ENCODE data around the gene TSSK2.

Gene TSSK2

DNA sequence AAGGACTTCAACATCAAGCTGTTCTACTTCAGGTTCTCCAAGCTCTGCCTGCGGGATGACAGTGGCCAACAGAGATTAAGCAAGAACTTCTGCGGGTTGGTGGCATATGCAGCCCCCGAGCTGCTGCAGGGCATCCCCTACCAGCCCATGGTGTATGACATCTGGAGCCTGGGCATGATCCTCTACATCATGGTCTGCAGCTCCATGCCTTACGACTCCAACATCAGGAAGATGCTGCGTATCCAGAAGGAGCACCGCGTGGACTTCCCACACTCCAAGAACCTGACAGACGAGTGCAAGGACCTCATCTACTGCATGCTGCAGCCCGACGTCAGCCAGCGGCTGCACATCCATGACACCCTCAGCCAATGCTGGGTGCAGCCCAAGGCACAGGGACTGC, 6.1 kb upstream of the TSSK2 start:
- DNase-seq (ENCODE audit: low read depth in 2 of 2): no peak

DNA sequence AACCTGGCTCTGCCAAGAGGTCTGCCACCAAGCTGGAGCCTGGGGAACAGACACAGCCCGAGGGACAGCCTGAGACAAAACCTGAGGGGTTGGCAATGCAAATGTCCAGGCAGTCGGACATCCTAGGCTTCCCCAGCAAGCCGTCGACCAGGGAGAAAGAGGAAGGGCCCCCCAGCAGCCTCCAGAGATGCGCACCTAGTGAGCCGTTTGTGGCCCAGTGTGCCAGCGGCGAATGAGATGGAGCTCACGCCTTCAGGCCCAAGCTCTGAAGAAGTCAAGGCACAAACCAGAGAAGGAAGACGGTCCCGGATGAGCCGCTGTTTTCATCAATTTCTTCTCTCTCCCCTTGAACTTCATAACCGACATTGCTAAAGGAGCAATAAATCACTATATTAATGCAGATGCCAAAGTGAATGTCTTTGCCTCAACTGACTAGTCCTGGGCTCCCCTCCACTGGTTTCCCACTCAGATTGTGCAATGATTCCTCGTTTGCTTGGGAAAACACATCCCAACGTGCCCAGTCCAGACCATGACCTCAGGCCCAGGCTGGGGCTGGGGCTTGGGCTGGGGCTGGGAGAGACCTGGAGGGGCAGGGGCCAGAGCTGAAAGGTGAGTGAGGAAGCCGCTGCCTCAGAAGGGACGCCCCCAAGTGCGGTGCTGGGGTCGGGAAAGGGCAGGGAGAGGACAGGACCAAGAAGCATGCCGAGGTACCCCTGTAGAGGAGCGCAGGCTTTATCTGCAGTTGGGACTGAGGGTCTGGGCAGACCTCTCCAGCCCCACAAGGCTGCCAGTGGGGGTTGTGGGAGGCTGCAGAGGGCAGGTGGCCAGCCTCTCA, 5.4 kb upstream of the TSSK2 start:
- DNase-seq (ENCODE audit: low read depth in 2 of 2): no peak

DNA sequence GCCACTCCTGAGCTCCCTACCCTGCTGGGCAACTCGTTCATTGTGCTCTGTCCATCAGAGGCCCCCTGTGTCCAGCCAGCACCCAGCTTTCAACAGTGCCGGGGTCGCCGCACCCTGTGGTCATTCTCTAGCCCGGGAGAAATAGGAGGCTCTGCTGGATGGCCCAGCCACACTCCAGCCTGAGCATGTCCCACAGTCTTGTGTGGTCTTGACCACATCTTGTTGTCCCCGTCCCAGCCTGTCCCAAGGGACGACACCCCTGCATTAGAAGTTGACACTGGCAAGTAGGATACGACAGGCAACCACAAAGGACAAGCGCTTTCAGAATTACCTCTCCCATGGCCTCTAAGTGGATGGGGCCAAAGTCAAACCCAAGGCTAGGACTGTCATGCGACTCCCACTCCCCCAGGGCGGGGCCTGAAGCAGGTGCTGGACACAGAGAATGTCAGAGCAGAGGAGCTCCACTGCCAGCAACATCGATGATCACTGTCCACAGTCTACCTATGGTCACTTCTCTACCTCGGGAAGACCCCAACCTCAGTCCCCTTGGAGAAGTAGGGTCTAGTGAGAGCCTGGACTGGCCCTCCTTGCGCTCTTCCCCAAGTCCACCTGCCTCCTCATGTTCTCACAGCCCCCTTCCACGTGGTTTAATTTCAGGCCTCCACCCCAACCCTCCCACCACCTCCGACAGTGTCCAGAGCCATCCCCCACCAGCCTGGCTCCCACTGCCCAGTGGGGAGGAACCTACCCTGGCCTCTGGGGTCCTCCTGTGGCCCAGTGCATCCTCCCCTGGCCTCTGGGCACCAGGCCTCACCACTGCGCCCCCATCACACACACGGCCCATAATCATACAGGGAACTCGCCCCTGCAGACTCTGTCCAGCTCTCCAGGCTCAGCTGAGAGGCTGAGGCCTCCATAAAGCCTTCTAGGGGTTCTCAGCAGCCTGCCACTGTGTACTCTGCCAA, 4.5 kb upstream of the TSSK2 start:
- DNase-seq (ENCODE audit: low read depth in 2 of 2): no peak

DNA sequence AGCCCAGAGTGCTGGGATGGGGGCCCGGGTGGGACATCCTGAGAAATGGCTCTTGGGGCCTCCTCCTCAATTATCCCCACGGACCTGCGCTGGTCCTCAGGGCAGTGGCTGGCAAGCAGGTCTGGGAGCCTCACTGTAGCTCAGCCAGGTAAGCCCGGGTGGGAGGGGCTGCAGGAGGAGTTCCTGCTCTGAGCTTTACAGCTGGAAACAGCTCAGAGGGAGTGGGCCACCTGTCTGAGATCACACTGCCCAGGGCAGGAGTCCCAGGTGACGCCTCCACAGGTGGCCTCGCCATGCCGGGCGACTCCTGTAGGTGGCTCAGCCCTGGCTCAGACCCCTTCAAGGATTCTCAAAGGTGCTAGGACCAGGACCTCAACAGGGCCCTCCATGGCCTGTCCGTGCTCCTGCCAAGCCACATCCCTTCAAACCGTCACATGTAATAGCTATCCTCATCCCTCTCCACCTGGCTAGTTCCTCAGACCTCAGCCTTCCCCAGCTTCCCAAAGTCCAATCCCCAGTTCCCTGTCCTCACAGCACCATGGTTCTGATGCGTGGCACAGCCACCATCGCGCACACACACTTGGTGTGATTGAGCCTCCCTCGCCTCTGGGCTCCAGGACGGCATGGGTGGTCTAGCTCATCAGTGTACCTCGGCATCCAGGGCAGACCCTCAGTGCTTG, 3.6 kb upstream of the TSSK2 start:
- DNase-seq (ENCODE audit: low read depth in 2 of 2): no peak

DNA sequence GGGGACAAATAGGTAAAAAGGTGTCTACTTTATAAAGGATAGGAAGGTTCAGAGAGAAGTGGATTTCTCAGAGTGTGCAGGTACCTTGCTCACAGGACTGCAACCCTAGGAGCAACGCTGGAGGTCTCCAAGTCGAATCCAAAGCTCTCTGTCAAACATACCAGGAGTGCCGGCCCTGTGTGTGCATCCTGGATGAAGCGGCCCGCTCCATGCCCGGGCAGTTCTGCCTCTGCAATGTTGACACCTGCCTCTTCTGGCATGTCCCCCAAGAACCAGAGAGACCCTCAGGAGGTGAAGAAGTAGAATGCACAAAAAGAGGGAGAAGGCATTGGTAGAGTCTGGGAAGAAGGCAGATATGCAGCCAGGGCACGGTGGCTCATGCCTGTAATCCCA, 3.1 kb upstream of the TSSK2 start:
- no peak for DNase-seq (ENCODE audit: low read depth in 2 of 2)

DNA sequence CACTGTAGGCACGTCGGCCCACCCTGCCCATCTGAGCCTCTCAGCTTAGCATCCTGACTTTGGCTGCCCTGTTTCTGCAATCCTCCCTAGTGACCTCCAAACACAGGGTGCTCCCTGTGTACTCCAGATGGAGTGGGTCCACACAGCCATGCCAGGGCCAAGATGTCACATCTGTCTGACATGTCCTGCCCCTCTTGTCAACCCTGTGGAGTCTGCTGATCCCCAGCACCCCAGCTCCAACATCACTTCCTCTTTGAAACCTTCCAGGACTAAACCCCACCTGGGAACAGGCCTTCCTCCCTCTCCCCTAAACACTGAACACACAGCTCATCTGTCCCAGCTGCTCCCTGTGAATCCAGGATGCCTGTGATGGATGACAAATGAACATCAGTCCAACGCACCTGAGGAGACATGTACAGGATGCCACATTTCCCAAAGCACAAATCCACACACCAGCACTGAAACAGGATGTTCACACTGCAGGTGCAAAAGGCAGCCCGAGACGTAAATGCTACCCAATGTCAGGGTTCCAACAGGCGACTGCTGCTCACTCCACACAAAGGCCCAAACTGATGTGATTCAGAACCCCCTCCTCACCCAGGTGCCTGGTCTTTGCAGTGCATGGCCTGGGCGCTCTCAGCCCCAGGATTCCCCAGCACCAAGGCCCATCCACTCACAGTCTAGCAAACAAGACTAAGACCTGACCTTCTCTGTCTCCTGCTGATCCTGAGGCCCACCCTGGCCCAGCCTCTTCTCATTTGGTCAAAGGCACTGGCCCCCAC, 2.0 kb upstream of the TSSK2 start:
- no peak for DNase-seq (ENCODE audit: low read depth in 2 of 2)

DNA sequence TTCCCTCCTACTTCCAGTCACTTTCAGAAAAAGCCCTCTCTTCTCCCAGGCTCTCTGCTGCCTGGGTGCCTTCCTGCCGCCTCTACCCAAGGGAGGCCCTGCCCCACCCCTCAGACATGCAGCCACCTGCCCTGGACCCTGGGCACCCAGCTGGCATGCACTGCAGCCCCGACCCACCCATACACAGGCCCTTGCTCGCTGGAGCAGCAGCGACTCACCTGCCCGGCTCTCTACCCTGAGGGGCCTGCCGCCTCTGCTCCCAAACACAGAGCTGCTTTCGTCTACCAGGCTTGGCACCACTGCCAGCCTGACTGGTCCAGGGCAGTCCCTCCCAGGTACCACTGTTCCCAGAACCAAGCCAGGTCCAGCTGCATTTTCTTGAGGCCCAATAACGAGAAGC, 1.2 kb upstream of the TSSK2 start:
- no peak for DNase-seq (ENCODE audit: low read depth in 2 of 2)

DNA sequence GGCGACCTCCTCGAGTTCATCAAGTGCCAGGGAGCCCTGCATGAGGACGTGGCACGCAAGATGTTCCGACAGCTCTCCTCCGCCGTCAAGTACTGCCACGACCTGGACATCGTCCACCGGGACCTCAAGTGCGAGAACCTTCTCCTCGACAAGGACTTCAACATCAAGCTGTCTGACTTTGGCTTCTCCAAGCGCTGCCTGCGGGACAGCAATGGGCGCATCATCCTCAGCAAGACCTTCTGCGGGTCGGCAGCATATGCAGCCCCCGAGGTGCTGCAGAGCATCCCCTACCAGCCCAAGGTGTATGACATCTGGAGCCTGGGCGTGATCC, 542 bp downstream of the TSSK2 start:
- DNase-seq (ENCODE audit: low read depth in 2 of 2): no peak

DNA sequence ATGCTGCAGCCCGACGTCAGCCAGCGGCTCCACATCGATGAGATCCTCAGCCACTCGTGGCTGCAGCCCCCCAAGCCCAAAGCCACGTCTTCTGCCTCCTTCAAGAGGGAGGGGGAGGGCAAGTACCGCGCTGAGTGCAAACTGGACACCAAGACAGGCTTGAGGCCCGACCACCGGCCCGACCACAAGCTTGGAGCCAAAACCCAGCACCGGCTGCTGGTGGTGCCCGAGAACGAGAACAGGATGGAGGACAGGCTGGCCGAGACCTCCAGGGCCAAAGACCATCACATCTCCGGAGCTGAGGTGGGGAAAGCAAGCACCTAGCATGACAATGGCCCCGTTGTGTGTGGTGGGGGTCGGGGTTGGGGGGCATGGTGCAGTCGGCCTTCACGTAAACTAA, 1.0 kb downstream of the TSSK2 start:
- no peak for DNase-seq (ENCODE audit: low read depth in 2 of 2)

DNA sequence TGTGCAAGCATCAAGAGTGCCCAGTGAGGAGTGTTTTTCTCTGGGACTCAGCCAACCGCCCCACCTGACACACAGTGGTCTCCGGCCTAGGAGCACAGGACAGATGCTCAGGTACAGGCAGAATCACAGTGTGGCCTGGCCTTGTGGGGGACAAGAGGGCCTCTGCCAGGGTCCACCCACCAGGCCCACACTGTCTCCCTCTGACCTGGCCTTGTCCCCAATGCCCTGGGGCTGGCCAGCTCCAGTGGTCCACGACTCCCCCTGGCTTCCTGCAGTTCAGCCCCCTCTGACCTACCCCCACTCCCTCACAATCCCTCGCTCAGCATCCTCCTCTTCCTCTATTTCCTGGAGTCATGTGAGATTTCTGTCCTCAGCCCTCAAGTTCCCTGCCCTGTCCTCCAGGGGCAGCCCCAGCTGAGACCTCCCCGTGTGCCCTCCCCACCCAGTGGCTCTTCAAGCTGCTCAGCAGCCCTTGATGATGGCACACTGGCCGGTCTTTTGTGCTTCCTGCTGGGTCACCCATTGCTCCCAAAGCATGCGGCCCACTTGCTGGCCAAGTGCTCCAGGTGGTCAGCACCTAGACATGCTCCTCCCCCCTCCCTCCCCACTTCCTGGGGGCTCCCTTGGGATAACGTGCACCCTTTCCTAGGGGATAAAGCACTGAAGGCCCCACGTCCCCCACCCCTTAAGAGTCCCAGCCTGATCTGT, 1.7 kb downstream of the TSSK2 start:
- no peak for DNase-seq (ENCODE audit: low read depth in 2 of 2)

DNA sequence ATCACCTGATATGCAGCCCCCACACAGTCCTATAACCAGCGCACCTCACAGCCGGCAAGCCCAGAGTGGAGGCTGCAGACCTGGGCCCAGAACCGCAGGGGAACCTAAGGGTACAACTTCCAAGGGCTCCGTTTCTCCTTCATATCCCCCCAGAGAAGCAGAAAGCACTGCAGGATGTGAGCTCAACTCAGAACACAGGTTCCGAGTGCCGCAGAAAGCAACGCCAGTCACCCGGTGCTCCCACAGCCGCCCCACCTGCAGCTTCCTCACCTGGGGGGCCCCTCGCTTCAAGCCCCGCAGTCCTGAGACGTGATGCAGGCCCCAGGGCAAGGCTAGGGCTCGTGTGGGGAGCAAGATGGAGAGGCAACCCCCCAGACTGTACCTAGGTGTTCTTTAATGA, 2.5 kb downstream of the TSSK2 start:
- no peak for DNase-seq (ENCODE audit: low read depth in 2 of 2)

DNA sequence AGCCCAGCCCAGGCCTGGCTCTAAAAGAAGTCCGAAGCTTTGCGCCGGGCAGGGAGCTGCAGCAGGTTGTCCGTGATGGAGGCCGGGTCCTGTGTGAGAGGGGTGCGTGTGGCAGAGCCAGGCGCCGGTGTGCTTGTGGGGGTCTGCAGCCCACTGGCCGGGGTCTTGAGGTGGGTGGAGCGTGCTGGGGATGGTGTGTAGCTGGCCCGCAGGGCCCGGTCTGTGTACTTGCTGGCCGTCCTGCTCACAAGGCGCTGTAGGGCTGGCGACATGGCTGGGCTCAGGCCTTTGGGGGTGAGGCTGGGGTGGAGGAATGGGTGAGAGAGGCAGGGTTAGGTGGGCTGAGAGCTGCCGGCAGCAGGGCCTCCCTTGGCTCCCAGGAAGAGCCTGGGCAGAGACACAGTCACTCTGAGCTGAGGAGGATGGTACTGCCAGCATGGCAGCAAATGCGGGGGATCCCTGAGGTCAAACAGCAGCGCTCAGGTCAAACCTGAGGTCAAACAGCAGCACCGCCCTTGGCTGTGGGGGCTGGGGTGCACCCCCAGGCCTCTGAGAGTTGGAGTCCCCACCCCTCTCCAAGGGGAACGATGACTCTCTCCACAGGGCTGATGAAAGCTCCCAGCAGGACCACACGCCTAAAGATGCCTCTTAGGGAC, 3.2 kb downstream of the TSSK2 start:
- no peak for DNase-seq (ENCODE audit: low read depth in 2 of 2)

DNA sequence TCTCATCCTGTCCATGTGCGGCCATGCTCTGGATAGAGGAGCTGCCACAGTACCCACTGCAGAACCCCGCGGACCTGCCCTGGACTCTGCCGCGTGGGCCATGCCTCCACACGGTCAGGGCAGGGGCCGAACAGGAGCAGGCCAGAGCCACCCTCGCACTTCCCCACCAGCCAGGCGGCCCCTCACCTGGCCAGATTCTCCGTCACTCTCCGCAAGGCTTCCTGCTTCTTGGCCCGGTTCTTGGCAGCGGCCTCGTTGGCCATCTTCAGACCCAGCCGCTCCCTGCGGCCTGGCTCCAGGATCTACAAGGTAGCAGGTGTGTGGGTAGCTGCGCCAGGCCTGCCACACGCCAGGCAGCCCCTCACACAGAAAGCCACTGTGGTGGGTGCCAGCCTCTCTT, 3.8 kb downstream of the TSSK2 start:
- DNase-seq (ENCODE audit: low read depth in 2 of 2): no peak

DNA sequence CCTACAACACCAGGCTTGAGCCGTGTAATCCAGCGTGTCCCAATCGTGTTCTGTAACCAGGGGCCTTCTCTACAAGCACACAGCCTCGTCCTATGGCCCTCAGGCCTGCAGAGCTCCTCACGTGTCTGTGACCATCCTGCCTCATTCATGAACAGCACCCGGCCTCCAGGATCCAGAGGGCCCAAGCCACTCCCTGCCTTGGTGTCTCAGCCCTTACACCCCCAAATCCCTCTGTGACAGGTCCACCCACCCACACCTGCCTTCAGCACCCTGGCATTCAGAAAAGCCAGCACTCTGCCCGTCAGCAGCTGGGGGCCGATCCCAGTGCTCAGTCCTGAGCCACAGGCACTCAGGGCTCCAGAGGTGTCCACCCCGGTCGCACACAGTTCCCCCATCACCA, 5.8 kb downstream of the TSSK2 start:
- no peak for DNase-seq (ENCODE audit: low read depth in 2 of 2)

DNA sequence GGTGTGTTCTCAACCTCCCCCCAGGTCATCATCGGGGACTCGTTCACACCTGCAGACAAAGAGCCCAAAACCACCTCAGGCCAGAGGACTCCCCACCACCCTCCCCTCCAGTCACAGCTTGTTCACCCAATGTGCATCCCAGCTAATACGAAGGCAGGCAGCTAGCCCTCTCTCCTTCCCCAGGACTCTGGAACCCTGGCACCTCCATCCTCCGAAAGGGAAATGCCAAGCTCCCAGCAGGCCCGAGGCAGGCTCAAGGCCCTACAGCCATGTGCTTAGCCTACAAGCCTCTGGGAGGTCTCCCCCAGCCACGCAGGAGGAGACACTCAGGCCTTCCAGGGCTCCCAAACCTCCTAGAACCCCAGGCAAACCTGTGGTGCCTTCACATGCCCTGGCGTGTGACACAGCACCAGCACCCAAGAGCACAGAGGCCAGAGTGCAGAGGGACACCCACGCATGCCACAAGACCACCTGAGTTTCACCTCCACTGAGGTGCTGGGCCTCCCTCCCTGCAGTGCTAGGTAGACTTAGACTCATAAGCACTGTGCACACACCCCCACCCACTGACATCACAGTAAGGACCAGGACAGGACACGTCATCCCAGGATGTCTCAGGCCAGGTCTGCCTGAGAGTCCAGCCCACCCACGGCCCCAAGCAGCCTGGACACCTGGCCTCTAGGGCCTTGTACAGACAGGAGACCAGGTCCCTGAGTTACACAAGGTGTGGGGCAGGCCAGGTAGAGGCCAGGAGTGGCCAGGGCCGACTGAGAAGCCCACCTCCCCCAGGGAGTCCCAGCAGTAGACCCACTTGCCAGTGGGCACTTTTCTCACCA, 6.5 kb downstream of the TSSK2 start:
- DNase-seq (ENCODE audit: low read depth in 2 of 2): no peak

DNA sequence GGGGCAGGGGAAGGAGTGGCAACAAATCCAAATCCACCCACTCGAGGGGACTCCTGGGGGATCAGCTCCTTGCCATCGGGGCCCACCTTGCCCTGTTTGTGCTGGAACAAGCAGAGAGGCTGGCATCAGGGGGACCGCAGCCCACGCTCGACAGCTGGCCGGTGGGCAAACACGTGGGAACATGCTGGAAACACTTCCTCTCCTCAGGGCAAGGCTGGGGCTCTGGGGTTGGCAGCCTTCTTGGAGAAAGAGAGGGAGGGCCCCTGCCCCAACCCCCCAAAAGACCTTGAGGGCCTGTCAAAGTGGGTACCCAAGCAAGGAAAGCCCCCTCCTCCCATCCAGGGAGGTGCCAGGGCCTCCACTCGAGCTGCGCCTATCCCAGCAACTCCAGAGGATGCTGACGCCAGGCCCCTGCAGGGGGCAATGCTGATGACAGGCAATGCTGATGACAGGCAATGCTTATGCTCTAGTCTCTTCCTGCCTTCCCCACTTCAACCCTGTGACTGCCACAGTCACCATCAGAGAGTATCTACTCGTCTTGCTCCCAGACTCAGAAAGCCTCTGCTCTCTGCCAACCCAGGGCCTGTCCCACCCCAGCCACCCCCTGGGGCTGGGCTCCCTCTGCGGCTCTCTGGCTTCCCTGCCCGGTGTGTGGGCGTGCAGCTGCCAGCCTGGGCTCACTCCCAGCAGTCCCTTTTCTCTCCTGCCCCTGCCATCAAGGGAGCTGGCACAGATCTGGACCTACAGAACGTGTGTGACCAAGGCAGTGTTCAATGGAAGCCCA, 7.3 kb downstream of the TSSK2 start:
- no peak for DNase-seq (ENCODE audit: low read depth in 2 of 2)

DNA sequence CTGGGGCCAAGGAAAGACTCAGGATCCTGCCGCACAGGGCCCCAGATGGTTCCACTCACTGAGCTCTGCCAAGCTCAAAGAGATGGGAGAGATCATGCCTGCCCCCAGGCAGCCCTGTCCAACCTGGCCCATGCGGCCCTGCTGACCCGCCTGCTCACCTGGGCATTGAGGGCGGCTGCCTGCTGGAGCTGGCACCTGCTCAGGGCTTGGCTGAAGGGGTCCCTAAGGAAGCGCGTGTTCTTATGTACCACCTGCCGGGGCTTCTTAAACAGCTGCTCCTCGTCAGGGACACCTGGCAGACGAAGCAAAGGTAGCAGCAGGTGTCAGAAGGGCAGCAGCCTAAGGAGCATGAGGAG, 7.9 kb downstream of the TSSK2 start:
- no peak for DNase-seq (ENCODE audit: low read depth in 2 of 2)

DNA sequence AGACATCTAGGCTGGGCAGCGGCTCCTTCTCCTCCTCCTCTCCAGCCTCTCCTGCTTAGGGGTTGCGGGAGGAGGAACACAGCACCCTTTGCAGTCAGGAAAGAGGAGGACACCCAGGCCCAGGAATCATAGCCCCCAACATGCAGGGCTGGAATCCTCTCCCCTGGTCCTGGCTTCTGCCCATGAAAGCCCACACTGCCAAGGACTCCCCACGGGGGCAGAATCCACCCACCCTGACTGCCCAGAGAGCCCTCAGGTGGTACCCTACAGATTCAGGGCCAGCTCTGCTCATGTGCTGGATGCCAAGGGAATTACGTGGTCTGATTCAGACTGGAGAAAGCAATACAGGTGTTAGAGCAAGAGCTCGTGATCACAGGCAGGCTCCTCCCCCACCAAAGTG, 8.9 kb downstream of the TSSK2 start:
- no peak for DNase-seq (ENCODE audit: low read depth in 2 of 2)

DNA sequence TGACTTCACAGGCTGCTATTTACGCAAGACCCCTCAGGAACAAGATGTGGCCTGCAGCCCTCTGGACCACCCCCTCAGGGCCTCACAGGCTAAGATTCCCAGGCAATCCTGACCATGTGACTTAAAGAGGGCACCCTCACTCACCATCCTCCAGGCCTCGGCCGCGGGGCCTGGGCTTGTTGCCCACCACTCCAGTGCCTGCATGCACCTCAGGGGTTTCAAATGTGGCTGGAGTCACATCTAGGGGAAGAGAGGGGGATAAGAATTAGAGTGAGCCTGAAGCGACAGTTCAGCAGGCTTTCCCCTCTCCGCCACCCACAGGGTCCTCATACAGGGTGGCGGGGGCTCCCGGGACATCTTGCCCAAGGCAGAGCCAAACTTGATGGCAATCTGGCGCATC, 11.3 kb downstream of the TSSK2 start:
- DNase-seq (ENCODE audit: low read depth in 2 of 2): no peak

All from activated CD4-positive, alpha-beta T cell treated with anti-CD3 and anti-CD28 coated beads for 24 hours (primary cell).